ENCODE results near the gene SF3B1. TPM values are rescaled to one million over a fixed set of nuclear protein-coding genes. Genes with fewer than 3 reads are reported as not detected.

SF3B1 gene
- total RNA-seq, 2 experiments from 2014 or later: 262 to 277 TPM

- ChIA-PET POLR2A (no interaction called here), CTCF (interaction anchor here (1.2 to 1.4 kb wide), 2 partner anchors 9 to 15 kb away, joined by 3 to 4 read pairs; no protein-coding TSS in a partner anchor)
- Mint-ChIP-seq H3K36me3 (ENCODE audit: low read depth) (peaks cover 50% of the 10 kb centered on the region), H3K27ac (no peak overlapping the region), H3K4me1 (no peaks in the 10 kb centered on the region), H3K9me3 (ENCODE audit: low read depth) (no peaks in the 10 kb centered on the region), H3K27me3 (no peaks in the 10 kb centered on the region), H3K4me3 (no peak overlapping the region)
- ATAC-seq: no peak
- intact Hi-C loops (cut with DNase I, micrococcal nuclease): loop anchor here in 1 of 2 experiments (2.0 kb wide), 1 partner anchor 18 kb away; no protein-coding TSS in a partner anchor
- DNase-seq: no peak
Observed at GRCh38 chr2:197414515-197414914, 20.3 kb downstream of the SF3B1 start.

- no peak overlapping the region for H3K4me3 Mint-ChIP-seq
- no peak for DNase-seq
- ATAC-seq: no peak
- H3K27me3 Mint-ChIP-seq: no peaks in the 10 kb centered on the region
- CTCF ChIA-PET: interaction anchor here (0.9 to 1.5 kb wide), 2 partner anchors 9 to 11 kb away, joined by 3 to 11 read pairs; no protein-coding TSS in a partner anchor
- POLR2A ChIA-PET: no interaction called here
- peaks cover 54% of the 10 kb centered on the region for H3K36me3 Mint-ChIP-seq (ENCODE audit: low read depth)
- intact Hi-C loops (cut with DNase I, micrococcal nuclease): loop anchor here in 1 of 2 experiments (2.0 kb wide), 1 partner anchor 17 kb away; no protein-coding TSS in a partner anchor
- no peak overlapping the region for H3K27ac Mint-ChIP-seq
- H3K4me1 Mint-ChIP-seq: no peaks in the 10 kb centered on the region
- H3K9me3 Mint-ChIP-seq (ENCODE audit: low read depth): no peaks in the 10 kb centered on the region
Observed at GRCh38 chr2:197414039-197414438, 20.8 kb downstream of the SF3B1 start.

GRCh38 chr2:197405582-197405981, 29.2 kb downstream of the SF3B1 start:
- ChIA-PET POLR2A (no interaction called here), CTCF (interaction anchor here (0.7 to 1.4 kb wide), 4 partner anchors 9 to 417 kb away, joined by 3 read pairs; no protein-coding TSS in a partner anchor)
- intact Hi-C loops (cut with DNase I, micrococcal nuclease): no loop called here
- Mint-ChIP-seq H3K36me3 (ENCODE audit: low read depth) (peaks cover 55% of the 10 kb centered on the region), H3K4me3 (no peak overlapping the region), H3K27me3 (no peaks in the 10 kb centered on the region), H3K4me1 (no peaks in the 10 kb centered on the region), H3K9me3 (ENCODE audit: low read depth) (no peaks in the 10 kb centered on the region), H3K27ac (no peak overlapping the region)
- ATAC-seq (no peak), DNase-seq (no peak)

GRCh38 chr2:197399887-197400540, 34.8 kb downstream of the SF3B1 start:
- Mint-ChIP-seq H3K9me3 (ENCODE audit: low read depth) (no peaks in the 10 kb centered on the region), H3K4me3 (no peak overlapping the region), H3K27me3 (no peaks in the 10 kb centered on the region), H3K4me1 (no peaks in the 10 kb centered on the region), H3K36me3 (ENCODE audit: low read depth) (peaks cover 60% of the 10 kb centered on the region), H3K27ac (peak overlapping the region; percentile 1)
- CTCF ChIA-PET: interaction anchor here (1.1 to 1.8 kb wide), 4 partner anchors 11 to 386 kb away, joined by 4 to 7 read pairs (median 4); no protein-coding TSS in a partner anchor
- no peak for DNase-seq
- no peak for ATAC-seq
- POLR2A ChIA-PET: no interaction called here
- intact Hi-C loops (cut with DNase I, micrococcal nuclease): loop anchor here (2.0 to 10.0 kb wide), 3 partner anchors 91 to 608 kb away; no protein-coding TSS in a partner anchor

GRCh38 chr2:197398913-197399312, 35.9 kb downstream of the SF3B1 start:
- Mint-ChIP-seq H3K27me3 (no peaks in the 10 kb centered on the region), H3K4me1 (no peaks in the 10 kb centered on the region), H3K27ac (no peak overlapping the region), H3K36me3 (ENCODE audit: low read depth) (peaks cover 63% of the 10 kb centered on the region), H3K9me3 (ENCODE audit: low read depth) (no peaks in the 10 kb centered on the region), H3K4me3 (no peak overlapping the region)
- POLR2A ChIA-PET: interaction anchor here (0.7 kb wide), 1 partner anchor 648 kb away, joined by 3 read pairs; no protein-coding TSS in a partner anchor
- intact Hi-C loops (cut with DNase I, micrococcal nuclease): loop anchor here (5.0 to 10.0 kb wide), 2 partner anchors 376 to 607 kb away; no protein-coding TSS in a partner anchor
- CTCF ChIA-PET: interaction anchor here (0.8 to 1.8 kb wide), 8 partner anchors 8 to 388 kb away, joined by 3 to 7 read pairs (median 4); no protein-coding TSS in a partner anchor
- no peak for ATAC-seq
- no peak for DNase-seq

GRCh38 chr2:197391220-197391717, 43.6 kb downstream of the SF3B1 start:
- Mint-ChIP-seq H3K27me3 (no peaks in the 10 kb centered on the region), H3K36me3 (ENCODE audit: low read depth) (peaks cover 32% of the 10 kb centered on the region), H3K27ac (no peak overlapping the region), H3K9me3 (ENCODE audit: low read depth) (no peaks in the 10 kb centered on the region), H3K4me1 (no peaks in the 10 kb centered on the region), H3K4me3 (no peak overlapping the region)
- DNase-seq (no peak), ATAC-seq (no peak)
- CTCF ChIA-PET: interaction anchor here (1.1 to 1.3 kb wide), 2 partner anchors 14 to 17 kb away, joined by 4 to 6 read pairs; no protein-coding TSS in a partner anchor
- POLR2A ChIA-PET: interaction anchor here (0.6 kb wide), 1 partner anchor 13 kb away, joined by 5 read pairs; no protein-coding TSS in a partner anchor
- intact Hi-C loops (cut with DNase I, micrococcal nuclease): loop anchor here in 1 of 2 experiments (5.0 to 10.0 kb wide), 2 partner anchors 379 to 384 kb away; no protein-coding TSS in a partner anchor

GRCh38 chr2:197388866-197389587, 45.8 kb downstream of the SF3B1 start:
- ATAC-seq (no peak), DNase-seq (no peak)
- H3K36me3 Mint-ChIP-seq (ENCODE audit: low read depth): peaks cover 15% of the 10 kb centered on the region
- ChIA-PET POLR2A (no interaction called here), CTCF (interaction anchor here (0.6 to 1.6 kb wide), 4 partner anchors 10 to 607 kb away, joined by 3 to 4 read pairs (median 3); no protein-coding TSS in a partner anchor)
- no peaks in the 10 kb centered on the region for H3K9me3 Mint-ChIP-seq (ENCODE audit: low read depth)
- no peaks in the 10 kb centered on the region for H3K27me3 Mint-ChIP-seq
- H3K4me1 Mint-ChIP-seq: peaks cover 3% of the 10 kb centered on the region
- H3K4me3 Mint-ChIP-seq: no peak overlapping the region
- intact Hi-C loops (cut with DNase I, micrococcal nuclease): no loop called here
- no peak overlapping the region for H3K27ac Mint-ChIP-seq

- DNase-seq (no peak), ATAC-seq (no peak)
- Mint-ChIP-seq H3K4me1 (peaks cover 3% of the 10 kb centered on the region), H3K4me3 (no peak overlapping the region), H3K36me3 (ENCODE audit: low read depth) (peaks cover 12% of the 10 kb centered on the region), H3K9me3 (ENCODE audit: low read depth) (no peaks in the 10 kb centered on the region), H3K27me3 (no peaks in the 10 kb centered on the region), H3K27ac (no peak overlapping the region)
- ChIA-PET POLR2A (no interaction called here), CTCF (interaction anchor here (1.6 kb wide), 1 partner anchor 376 kb away, joined by 3 read pairs; no protein-coding TSS in a partner anchor)
- intact Hi-C loops (cut with DNase I, micrococcal nuclease): no loop called here
Observed at GRCh38 chr2:197387179-197387578, 47.6 kb downstream of the SF3B1 start.

- intact Hi-C loops (cut with DNase I, micrococcal nuclease): no loop called here
- H3K4me3 Mint-ChIP-seq: no peak overlapping the region
Observed at GRCh38 chr2:197386242-197386641, 48.6 kb downstream of the SF3B1 start.

GRCh38 chr2:197383825-197384224, 51.0 kb downstream of the SF3B1 start:
- intact Hi-C loops (cut with DNase I, micrococcal nuclease): no loop called here
- DNase-seq: no peak
- Mint-ChIP-seq H3K4me3 (no peak overlapping the region), H3K36me3 (ENCODE audit: low read depth) (no peaks in the 10 kb centered on the region), H3K27me3 (no peaks in the 10 kb centered on the region), H3K9me3 (ENCODE audit: low read depth) (no peaks in the 10 kb centered on the region), H3K27ac (no peak overlapping the region), H3K4me1 (peaks cover 8% of the 10 kb centered on the region)
- ATAC-seq: no peak
- ChIA-PET CTCF (interaction anchor here (0.6 to 3.2 kb wide), 12 partner anchors 10 to 493 kb away, joined by 3 to 15 read pairs (median 4); no protein-coding TSS in a partner anchor), POLR2A (interaction anchor here (0.6 to 0.7 kb wide), 2 partner anchors 52 to 156 kb away, joined by 3 read pairs; no protein-coding TSS in a partner anchor)

More at GRCh38 chr2:197386242-197386641, 48.6 kb downstream of the SF3B1 start:
- peaks cover 6% of the 10 kb centered on the region for H3K36me3 Mint-ChIP-seq (ENCODE audit: low read depth)
- H3K9me3 Mint-ChIP-seq (ENCODE audit: low read depth): no peaks in the 10 kb centered on the region
- H3K27me3 Mint-ChIP-seq: no peaks in the 10 kb centered on the region
- CTCF ChIA-PET: interaction anchor here (0.5 to 3.2 kb wide), 3 partner anchors 218 to 375 kb away, joined by 3 to 10 read pairs (median 3); no protein-coding TSS in a partner anchor
- peaks cover 3% of the 10 kb centered on the region for H3K4me1 Mint-ChIP-seq
- no peak overlapping the region for H3K27ac Mint-ChIP-seq
- no peak for ATAC-seq
- DNase-seq: no peak
- POLR2A ChIA-PET: no interaction called here

GRCh38 chr2:197381641-197382040, 53.2 kb downstream of the SF3B1 start:
- intact Hi-C loops (cut with DNase I, micrococcal nuclease): no loop called here
- POLR2A ChIA-PET: no interaction called here

More at GRCh38 chr2:197381641-197382040, 53.2 kb downstream of the SF3B1 start:
- Mint-ChIP-seq H3K4me1 (peaks cover 17% of the 10 kb centered on the region), H3K36me3 (ENCODE audit: low read depth) (no peaks in the 10 kb centered on the region), H3K9me3 (ENCODE audit: low read depth) (no peaks in the 10 kb centered on the region), H3K4me3 (no peak overlapping the region), H3K27me3 (no peaks in the 10 kb centered on the region), H3K27ac (no peak overlapping the region)
- DNase-seq (no peak), ATAC-seq (no peak)
- CTCF ChIA-PET: interaction anchor here (0.6 to 2.2 kb wide), 4 partner anchors 54 to 268 kb away, joined by 3 to 15 read pairs (median 4); no protein-coding TSS in a partner anchor

All from activated CD4-positive, alpha-beta T cell treated with anti-CD3 and anti-CD28 coated beads for 36 hours (primary cell).